Measurements from ENCODE around the gene ZNF358. TPM values are rescaled to one million over a fixed set of nuclear protein-coding genes. Genes with fewer than 3 reads are reported as not detected.

Gene ZNF358
- total RNA-seq, 1 donor from 2014 or later, result 16.9 TPM

DNA sequence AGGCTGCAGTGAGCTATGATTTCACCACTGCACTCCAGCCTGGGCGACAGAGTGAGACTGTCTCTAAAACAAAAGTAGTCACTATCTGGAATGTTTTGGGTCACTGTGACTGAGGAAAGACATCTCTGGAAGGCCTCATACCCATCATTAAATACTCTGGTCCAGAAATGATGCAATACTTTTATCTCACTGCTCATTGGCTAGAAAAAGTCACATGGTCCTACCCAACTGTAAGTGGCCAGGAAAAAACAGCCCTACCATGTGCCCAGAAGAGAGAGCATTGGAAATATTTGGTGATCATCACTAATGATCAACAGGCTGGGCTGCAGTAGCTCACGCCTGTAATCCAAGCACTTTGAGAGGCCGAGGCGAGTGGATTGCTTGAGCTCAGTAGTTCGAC is 49.4 kb downstream of the ZNF358 start:
- Mint-ChIP-seq H3K4me1 (peaks cover 2% of the 10 kb centered on the region), H3K27me3 (no peaks in the 10 kb centered on the region), H3K36me3 (ENCODE audit: low read depth) (peaks cover 9% of the 10 kb centered on the region), H3K4me3 (no peak overlapping the region), H3K27ac (no peak overlapping the region), H3K9me3 (no peaks in the 10 kb centered on the region)
- ATAC-seq (ENCODE audit: low read depth), result no peak
- CTCF ChIA-PET, result interaction anchor here (1.4 kb wide), 1 partner anchor 436 kb away, joined by 3 read pairs; no protein-coding TSS in a partner anchor
- no peak for DNase-seq
- TF ChIP-seq, protein P1, sequence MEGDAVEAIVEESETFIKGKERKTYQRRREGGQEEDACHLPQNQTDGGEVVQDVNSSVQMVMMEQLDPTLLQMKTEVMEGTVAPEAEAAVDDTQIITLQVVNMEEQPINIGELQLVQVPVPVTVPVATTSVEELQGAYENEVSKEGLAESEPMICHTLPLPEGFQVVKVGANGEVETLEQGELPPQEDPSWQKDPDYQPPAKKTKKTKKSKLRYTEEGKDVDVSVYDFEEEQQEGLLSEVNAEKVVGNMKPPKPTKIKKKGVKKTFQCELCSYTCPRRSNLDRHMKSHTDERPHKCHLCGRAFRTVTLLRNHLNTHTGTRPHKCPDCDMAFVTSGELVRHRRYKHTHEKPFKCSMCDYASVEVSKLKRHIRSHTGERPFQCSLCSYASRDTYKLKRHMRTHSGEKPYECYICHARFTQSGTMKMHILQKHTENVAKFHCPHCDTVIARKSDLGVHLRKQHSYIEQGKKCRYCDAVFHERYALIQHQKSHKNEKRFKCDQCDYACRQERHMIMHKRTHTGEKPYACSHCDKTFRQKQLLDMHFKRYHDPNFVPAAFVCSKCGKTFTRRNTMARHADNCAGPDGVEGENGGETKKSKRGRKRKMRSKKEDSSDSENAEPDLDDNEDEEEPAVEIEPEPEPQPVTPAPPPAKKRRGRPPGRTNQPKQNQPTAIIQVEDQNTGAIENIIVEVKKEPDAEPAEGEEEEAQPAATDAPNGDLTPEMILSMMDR (IDR thresholded peaks at IDR 0.05), result no peak
- POLR2A ChIA-PET, result no interaction called here
- intact Hi-C loops (cut with micrococcal nuclease), result loop anchor here (5.0 kb wide), 1 partner anchor 377 kb away; the partner anchor contains the start of gene TIMM44

Other genes starting within 250 kb of the ZNF358 start
- gene INSR, start 221.7 kb upstream of the ZNF358 start, total RNA-seq, result 3.2 and 3.3 TPM in 2 replicates
- 45.8 and 51.9 TPM in 2 replicates for gene ARHGEF18, start 167.2 kb upstream of the ZNF358 start, total RNA-seq
- 0.61 and 1.0 TPM in 2 replicates for gene PEX11G, start 27.1 kb upstream of the ZNF358 start, total RNA-seq
- 13.4 and 13.7 TPM in 2 replicates for gene MCOLN1, start 6.5 kb downstream of the ZNF358 start, total RNA-seq
- 110 and 116 TPM in 2 replicates for gene PNPLA6, start 19.6 kb downstream of the ZNF358 start, total RNA-seq
- 0.64 and 0.80 TPM in 2 replicates for gene CAMSAP3, start 79.8 kb downstream of the ZNF358 start, total RNA-seq
- 47.4 and 51.8 TPM in 2 replicates for gene XAB2, start 113.4 kb downstream of the ZNF358 start, total RNA-seq
- gene PET100, start 113.7 kb downstream of the ZNF358 start, total RNA-seq, result 109 and 123 TPM in 2 replicates
- gene PCP2, start 117.6 kb downstream of the ZNF358 start, total RNA-seq, result 2.1 and 2.8 TPM in 2 replicates
- gene STXBP2, start 121.0 kb downstream of the ZNF358 start, total RNA-seq, result 147 and 176 TPM in 2 replicates
- gene RETN, start 152.9 kb downstream of the ZNF358 start, total RNA-seq, result not detected in 2 replicates
- gene MCEMP1, start 161.0 kb downstream of the ZNF358 start, total RNA-seq, result not detected in 2 replicates
- gene TRAPPC5, start 164.7 kb downstream of the ZNF358 start, total RNA-seq, result 110 and 123 TPM in 2 replicates
- gene FCER2, start 186.0 kb downstream of the ZNF358 start, total RNA-seq, result 191 and 193 TPM in 2 replicates
- 0.55 and 0.78 TPM in 2 replicates for gene CLEC4G, start 216.0 kb downstream of the ZNF358 start, total RNA-seq
- gene CD209, start 231.4 kb downstream of the ZNF358 start, total RNA-seq, result 0.11 and 0.24 TPM in 2 replicates
- 1.3 and 2.0 TPM in 2 replicates for gene CLEC4M, start 247.1 kb downstream of the ZNF358 start, total RNA-seq